ENCODE data around the gene FOXD2. TPM values are rescaled to one million over a fixed set of nuclear protein-coding genes. Genes with fewer than 3 reads are reported as not detected.

FOXD2 gene
- total RNA-seq, 4 donors from 2014 or later = 0.11 TPM; not detected in 3

GRCh38 chr1:47423872-47424271 lies 14.0 kb upstream of the FOXD2 start:
- no peak overlapping the region for H3K27ac ChIP-seq
- intact Hi-C loops (cut with DNase I; ENCODE audit: low total_unique reads) = loop anchor here (5.0 kb wide), 2 partner anchors 232 to 247 kb away; partner anchors contain the start of gene PDZK1IP1
- in situ Hi-C loops (cut with MboI; ENCODE audit: low sequenced_read_pairs in 4 of 4) = loop anchor here in 3 of 4 donors (5.0 to 25.0 kb wide), 4 partner anchors 229 to 291 kb away; partner anchors contain the start of gene PDZK1IP1 (in 3 of the 3)
- ATAC-seq = no peak
- H3K36me3 ChIP-seq = no peaks in the 10 kb centered on the region
- no peak for DNase-seq
- no peaks in the 10 kb centered on the region for H3K4me1 ChIP-seq
- H3K27me3 ChIP-seq = peaks cover 6 to 17% (median 13%) of the 10 kb centered on the region in 3 donors
- H3K9me3 ChIP-seq = no peaks in the 10 kb centered on the region
- no peak for TF ChIP-seq CTCF (IDR thresholded peaks at IDR 0.05 in 4 of 5, conservative IDR thresholded peaks at IDR 0.05 in 1 of 5)
- no peak for TF ChIP-seq POLR2A (IDR thresholded peaks at IDR 0.05)
- H3K4me3 ChIP-seq = no peak overlapping the region

- intact Hi-C loops (cut with DNase I; ENCODE audit: low total_unique reads) = loop anchor here (5.0 kb wide), 2 partner anchors 232 to 247 kb away; partner anchors contain the start of gene PDZK1IP1
- in situ Hi-C loops (cut with MboI; ENCODE audit: low sequenced_read_pairs in 4 of 4) = loop anchor here in 3 of 4 donors (5.0 to 25.0 kb wide), 4 partner anchors 230 to 290 kb away; partner anchors contain the start of gene PDZK1IP1 (in 3 of the 3)
- ATAC-seq (no peak), DNase-seq (no peak)
- H3K27me3 ChIP-seq = peaks cover 0 to 11% (median 11%) of the 10 kb centered on the region in 3 donors
- no peak overlapping the region for H3K27ac ChIP-seq
- H3K36me3 ChIP-seq = no peaks in the 10 kb centered on the region
- no peak overlapping the region for H3K4me3 ChIP-seq
- no peaks in the 10 kb centered on the region for H3K4me1 ChIP-seq
- TF ChIP-seq POLR2A (IDR thresholded peaks at IDR 0.05) (no peak), CTCF (IDR thresholded peaks at IDR 0.05 in 4 of 5, conservative IDR thresholded peaks at IDR 0.05 in 1 of 5) (peak; percentile 21 to 60 (median 40))
- no peaks in the 10 kb centered on the region for H3K9me3 ChIP-seq
Measured at GRCh38 chr1:47424336-47424982, 13.4 kb upstream of the FOXD2 start.

GRCh38 chr1:47431534-47431933 lies 6.3 kb upstream of the FOXD2 start:
- in situ Hi-C loops (cut with MboI; ENCODE audit: low sequenced_read_pairs in 4 of 4) (loop anchor here in 1 of 4 donors (25.0 kb wide), 2 partner anchors 244 to 281 kb away; partner anchors contain the start of gene PDZK1IP1), intact Hi-C loops (cut with DNase I; ENCODE audit: low total_unique reads) (loop anchor here (5.0 kb wide), 1 partner anchor 296 kb away; no protein-coding TSS in a partner anchor)
- Histone ChIP-seq H3K4me1 (peaks cover 5 to 12% of the 10 kb centered on the region in 2 donors), H3K4me3 (no peak overlapping the region), H3K27ac (no peak overlapping the region), H3K9me3 (no peaks in the 10 kb centered on the region), H3K27me3 (peaks cover 60 to 71% (median 63%) of the 10 kb centered on the region in 3 donors), H3K36me3 (no peaks in the 10 kb centered on the region)
- no peak for TF ChIP-seq POLR2A (IDR thresholded peaks at IDR 0.05)
- no peak for TF ChIP-seq CTCF (IDR thresholded peaks at IDR 0.05 in 4 of 5, conservative IDR thresholded peaks at IDR 0.05 in 1 of 5)
- no peak for DNase-seq
- ATAC-seq = no peak

GRCh38 chr1:47432071-47433036 lies 5.5 kb upstream of the FOXD2 start:
- H3K27ac ChIP-seq = no peak overlapping the region
- TF ChIP-seq CTCF (IDR thresholded peaks at IDR 0.05 in 4 of 5, conservative IDR thresholded peaks at IDR 0.05 in 1 of 5) = peak in 4 of 5 experiments; percentile 22 to 48 (median 44)
- TF ChIP-seq POLR2A (IDR thresholded peaks at IDR 0.05) = no peak
- no peaks in the 10 kb centered on the region for H3K9me3 ChIP-seq
- intact Hi-C loops (cut with DNase I; ENCODE audit: low total_unique reads) = loop anchor here (5.0 kb wide), 1 partner anchor 295 kb away; no protein-coding TSS in a partner anchor
- DNase-seq = peak in 1 of 2 donors; percentile 45
- in situ Hi-C loops (cut with MboI; ENCODE audit: low sequenced_read_pairs in 4 of 4) = loop anchor here in 1 of 4 donors (25.0 kb wide), 2 partner anchors 245 to 280 kb away; partner anchors contain the start of gene PDZK1IP1
- H3K4me3 ChIP-seq = no peak overlapping the region
- peaks cover 8 to 17% of the 10 kb centered on the region in 2 donors for H3K4me1 ChIP-seq
- peaks cover 63 to 77% (median 71%) of the 10 kb centered on the region in 3 donors for H3K27me3 ChIP-seq
- ATAC-seq = peak; percentile 42 to 63
- H3K36me3 ChIP-seq = no peaks in the 10 kb centered on the region

Measured in gastrocnemius medialis (tissue), 4 donors.